HG03521 (cell line): Measurements from ENCODE around the gene NKD1.

Experiments used
- ATAC-seq: cut with Tn5 transposase; IDR thresholded peaks from one replicate; pipeline ENCODE4 v1.9.1; 2021; ENCODE audit warnings: mild to moderate bottlenecking, moderate library complexity; ENCODE audit not compliant: unreplicated experiment

Gene NKD1

DNA sequence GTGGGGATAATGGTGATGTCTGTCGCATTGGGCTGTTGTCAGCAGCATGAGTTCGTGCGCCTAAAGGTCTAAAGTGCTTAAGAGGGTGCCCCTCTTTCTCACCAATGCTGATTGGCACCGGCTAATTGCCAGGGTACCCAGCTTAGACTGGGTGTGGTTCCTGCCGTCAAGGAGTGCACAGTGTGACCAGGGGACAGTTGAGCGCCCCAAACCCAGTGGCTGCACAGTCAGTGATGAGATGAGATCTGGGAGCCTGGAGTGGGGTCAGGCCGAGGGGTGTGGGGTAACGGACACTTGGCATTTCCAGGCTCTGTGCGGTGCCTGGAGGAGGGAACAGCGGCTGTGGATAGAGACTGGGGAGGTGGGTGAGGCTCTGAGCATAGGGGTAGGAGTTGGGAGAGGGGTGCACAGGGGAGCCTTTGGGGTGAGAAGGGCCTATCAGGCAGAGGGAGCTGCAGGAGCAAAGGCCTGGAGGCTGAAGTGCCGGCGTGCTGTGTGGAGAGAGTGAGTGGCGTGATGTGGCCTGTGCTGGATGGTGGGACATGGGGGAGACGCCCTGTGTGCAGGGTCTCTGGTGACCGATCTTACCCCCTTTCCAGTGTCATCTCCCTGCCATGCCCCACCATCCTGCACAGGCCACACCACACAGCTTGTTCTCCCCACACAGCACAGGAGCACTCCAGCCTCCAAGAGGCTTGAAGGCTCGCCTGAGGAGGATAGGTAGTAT, 74.6 kb downstream of the NKD1 start:
- ATAC-seq = no peak

DNA sequence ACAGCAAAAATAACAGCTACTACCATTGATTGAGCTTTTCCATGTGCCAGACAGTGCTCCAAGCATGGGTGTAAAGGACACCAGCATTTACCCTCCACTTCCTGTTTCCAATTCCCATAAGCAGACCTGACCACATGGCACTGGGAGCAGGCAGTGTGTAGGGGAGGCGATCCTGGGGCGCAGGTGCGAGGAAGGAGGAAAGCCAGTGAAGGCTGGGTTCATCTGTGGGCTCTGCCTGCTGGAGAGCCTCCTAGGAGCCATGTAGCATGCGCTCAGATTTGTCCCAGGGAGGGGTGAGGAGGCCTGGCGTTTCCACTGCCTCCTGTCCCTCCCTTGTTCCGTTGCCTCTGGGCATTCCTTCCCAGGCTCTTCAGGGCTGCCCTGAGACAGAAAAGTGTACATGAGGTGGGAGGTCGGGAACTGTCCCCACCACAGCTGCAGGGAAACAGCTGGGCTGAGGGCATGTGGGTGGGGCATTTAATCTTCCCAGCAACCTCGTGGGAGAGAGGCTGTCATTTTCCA, 76.3 kb downstream of the NKD1 start:
- ATAC-seq = no peak

DNA sequence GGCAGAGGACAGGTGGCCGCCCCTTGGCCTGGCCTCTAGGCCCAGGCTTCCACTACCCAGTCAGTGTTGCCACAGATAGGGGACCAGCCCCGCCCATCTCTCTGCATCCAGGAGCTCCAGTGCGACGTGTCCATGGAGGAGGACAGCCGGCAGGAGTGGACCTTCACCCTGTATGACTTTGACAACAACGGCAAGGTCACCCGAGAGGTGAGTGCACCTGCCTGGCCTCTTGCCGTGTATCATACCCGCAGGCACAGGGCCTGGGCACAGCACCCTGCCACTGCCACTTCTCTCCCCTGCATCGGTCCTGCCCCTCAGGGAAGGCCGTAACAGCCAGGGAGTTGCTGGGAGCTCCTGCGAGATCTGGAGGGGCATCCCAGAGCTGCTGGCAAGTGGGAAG, 77.2 kb downstream of the NKD1 start:
- ATAC-seq = no peak

DNA sequence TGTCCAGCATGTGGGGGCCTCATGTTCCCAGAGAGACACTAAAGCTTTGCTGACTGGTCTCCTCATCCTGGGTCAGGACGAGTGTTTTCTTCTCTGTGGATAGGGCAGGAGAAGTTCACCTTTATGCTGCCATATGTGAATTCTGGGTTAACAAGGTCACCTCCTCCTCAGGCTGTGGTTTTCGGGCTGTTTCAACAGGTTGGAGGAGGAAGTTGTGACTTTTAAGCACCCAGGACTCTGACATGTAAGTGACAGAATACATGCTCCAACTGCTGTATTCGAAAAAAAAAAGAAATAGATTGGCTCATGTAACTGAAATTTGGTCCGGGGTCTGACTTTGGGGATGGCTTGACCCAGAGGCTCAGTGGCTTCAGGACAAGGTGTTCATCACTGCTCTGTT, 78.7 kb downstream of the NKD1 start:
- ATAC-seq = no peak

DNA sequence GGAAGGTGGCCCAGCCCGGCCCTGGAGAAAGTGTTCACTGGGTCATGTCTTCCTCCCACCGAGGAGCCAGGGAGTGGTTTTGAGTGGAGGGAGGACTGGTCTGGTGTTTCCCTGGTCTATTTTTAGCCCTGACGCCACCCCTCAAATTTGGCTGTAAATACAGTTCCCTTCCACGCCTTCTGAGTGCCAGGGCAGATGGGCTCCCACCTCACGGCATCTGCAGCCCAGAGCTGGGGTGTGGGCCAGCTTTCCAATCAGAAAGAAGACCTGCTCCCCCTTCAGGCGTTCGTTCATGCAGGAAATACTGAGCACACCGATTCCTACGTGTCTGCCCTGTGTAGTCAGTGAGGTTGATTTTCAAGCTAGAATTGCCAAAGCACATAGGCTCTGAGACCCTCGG, 79.2 kb downstream of the NKD1 start:
- no peak for ATAC-seq

DNA sequence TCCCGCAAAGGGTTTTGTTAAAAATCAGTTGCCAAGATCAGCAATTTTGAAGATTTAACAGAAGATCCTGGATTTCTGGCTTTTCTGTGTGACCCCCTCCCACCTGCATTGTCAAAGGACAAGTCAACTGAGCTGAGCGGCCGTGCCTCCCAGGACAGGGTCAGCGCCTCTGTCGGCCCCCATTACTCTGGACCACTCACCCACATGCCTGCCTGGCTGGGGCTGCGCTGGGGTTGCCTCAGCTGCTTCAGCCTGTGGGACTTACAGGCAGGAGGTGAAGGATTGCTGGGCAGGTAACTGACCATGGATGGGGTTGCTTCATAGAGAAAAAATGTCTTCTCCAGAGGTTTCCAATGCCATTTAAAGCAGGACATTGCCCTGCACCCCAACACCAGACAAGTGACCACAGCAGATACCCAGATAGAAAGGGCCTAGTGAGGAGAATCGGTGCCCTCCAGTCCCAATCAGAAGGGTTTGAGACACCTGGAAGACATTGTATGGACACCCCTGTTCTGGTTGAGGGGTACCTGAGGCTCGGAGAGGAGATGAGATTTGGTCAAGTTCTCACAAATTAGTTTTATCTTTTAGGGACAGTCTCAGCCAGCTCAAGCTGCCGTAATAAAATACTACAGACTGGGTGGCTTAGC, 80.1 kb downstream of the NKD1 start:
- ATAC-seq = no peak

DNA sequence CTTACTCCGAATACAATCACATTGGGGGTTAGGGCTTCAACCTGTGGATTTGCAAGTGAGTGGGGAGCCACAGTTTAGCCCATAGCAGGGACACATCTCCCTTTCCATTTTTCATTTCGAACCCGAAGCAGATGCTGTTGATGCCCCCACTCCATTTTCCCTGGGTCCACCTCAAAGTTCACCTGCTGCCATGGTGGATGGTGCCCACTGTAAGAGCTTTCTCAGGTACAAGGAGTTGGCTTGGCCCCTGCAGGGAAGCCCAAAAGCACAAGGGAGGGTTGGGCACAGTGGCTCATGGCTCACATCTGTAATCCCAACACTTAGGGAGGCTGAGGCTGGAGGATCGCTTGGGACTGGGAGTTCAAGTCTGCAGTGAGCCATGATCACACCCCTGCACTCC, 81.1 kb downstream of the NKD1 start:
- ATAC-seq = no peak

DNA sequence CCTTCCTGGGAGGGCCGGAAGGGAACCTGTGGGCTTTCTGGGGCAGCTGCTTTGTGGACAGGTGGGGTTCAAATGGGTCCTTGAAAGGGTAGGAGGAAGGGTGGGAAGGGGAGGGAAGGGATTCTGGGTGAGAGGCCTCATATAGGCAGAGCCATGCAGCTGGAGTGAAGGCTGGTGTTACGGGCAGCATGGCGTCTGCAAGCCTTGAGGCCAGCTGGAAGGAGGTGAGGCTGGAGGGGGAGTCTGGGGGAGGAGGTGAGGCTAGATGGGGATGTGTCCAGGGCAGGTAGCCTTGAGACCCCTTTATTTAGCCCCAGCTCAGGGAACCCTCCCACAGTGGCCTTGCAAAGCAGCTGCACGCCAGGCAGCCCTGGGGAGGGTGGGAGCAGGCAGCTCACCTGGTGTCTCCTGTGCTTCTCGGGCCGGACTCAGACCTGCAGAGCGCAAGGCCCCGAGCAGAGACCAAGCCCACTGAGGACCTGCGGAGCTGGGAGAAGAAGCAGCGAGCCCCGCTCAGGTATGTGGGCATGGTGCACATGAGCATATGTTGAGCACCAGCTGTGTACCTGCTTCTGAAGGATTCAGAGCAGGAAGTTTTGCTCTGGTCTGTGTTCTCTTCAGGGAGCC, 82.3 kb downstream of the NKD1 start:
- no peak for ATAC-seq

DNA sequence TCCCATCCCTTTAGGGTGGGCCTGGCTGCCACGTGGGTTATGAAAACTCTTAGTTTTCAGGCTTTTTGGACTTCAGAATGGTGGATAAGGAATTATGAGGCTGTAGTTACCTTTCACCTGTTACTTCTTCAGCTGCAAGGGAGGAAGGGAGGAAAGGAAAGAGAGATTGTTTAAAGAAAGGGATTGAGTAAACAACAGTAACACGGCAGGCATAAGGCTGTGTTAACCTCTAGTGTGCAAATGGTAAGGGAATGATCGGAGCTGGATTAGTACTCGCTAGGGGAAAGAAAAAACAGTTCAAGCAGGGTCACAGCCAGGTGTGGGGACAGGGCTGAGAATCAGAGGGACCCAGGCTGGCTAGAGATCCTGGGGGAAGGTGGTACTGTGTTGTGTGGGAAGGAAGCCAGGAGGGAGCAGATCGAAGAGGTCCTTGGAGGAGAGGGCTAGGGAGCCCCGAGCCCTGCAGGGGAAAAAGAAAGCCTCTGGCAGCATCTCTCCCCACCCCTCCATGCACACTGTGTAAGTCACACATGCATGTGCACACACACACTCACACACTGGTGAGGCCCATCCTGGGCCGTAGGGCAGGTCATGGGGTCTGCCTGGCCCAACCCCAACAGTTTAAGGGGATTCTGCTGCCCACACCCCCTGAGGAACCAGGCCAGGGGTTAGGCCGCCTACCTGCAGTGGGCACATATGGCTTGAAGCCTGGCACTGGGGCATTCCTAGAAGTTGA, 83.2 kb downstream of the NKD1 start:
- ATAC-seq = no peak

DNA sequence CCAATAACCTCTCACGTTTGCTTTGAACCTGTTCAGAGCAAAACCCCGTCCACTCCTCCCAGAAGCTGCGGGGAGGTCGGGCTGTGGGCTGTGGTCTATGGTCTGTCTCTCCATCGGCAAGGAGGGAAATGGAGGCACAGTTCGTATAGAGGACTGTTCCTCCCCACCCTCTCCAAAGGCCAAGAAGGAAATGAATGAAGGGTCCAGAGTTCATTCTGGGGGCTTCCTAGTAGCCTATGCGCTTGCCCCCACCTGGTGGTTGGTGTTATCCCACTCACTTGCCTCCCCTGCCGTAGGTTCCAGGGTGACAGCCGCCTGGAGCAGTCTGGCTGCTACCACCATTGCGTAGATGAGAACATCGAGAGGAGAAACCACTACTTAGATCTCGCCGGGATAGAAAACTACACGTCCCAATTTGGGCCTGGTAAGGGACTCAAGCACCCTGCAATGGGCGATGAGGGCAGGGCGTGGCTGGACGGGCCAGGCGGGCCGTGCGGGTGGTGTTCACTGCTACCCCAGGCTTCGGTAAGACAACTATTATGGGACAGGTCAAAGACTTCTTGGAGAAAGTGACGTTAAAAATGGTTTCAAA, 83.9 kb downstream of the NKD1 start:
- no peak for ATAC-seq

DNA sequence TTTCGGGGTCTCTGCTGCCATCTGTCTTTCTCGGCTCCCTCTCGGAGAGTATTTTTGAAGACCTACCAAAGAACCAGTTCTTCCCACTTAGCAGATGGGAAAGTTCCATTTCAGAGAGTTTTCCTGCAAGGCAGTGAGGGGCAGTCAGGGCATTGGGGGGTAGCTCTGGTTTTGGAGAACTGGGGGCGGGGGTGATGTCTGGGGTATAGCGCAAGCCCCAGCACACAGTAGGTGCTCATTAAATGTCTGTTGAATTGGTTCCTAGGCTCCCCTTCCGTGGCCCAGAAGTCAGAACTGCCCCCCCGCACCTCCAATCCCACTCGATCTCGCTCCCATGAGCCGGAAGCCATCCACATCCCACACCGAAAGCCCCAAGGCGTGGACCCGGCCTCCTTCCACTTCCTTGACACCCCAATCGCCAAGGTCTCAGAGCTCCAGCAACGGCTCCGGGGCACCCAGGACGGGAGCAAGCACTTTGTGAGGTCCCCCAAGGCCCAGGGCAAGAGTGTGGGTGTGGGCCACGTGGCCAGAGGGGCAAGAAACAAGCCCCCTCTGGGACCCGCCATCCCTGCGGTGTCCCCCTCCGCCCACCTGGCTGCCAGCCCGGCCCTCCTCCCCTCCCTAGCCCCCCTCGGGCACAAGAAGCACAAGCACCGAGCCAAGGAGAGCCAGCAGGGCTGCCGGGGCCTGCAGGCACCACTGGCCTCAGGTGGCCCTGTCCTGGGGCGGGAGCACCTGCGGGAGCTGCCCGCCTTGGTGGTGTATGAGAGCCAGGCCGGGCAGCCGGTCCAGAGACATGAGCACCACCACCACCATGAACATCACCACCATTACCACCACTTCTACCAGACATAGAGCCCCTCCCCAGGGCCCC, 85.0 kb downstream of the NKD1 start:
- ATAC-seq = no peak

DNA sequence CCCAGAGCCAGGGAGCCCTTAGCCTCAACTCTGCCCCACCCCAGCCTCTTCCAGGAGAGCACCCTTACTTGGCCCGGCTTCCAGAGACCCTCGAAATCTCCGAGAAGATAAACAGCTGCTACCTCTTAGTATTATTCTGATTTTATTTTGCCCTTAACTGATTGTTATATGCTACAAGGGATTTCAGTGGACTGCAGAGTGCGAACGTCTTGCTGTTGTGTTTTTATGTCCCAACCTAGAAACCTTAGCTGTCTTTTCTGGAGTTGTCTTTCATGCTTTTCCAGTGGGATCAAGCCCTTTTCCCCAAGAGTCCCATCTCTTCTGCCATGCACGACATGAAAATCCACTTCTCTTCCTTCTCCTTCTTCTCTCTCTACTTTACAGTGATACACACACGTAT, 85.9 kb downstream of the NKD1 start:
- no peak for ATAC-seq

DNA sequence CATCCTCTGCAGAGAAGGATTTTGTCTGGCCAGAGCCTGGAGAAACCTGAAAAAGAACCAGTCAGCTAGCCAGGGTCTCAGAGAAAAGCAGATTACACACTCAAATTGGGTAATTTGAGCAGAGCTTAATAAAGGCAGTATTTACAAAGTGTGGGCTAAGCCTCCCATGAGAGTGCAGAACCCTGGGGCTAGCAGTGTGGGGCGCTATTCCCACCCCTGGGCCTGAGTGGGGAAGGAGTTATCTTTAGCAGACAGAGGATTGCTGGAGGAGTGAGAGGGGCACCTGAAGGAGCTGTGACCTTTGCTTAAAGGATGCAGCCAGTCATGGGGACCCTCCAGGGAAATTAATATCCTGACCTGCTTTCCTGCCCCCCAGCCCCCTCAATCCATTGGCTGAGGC, 86.8 kb downstream of the NKD1 start:
- no peak for ATAC-seq

DNA sequence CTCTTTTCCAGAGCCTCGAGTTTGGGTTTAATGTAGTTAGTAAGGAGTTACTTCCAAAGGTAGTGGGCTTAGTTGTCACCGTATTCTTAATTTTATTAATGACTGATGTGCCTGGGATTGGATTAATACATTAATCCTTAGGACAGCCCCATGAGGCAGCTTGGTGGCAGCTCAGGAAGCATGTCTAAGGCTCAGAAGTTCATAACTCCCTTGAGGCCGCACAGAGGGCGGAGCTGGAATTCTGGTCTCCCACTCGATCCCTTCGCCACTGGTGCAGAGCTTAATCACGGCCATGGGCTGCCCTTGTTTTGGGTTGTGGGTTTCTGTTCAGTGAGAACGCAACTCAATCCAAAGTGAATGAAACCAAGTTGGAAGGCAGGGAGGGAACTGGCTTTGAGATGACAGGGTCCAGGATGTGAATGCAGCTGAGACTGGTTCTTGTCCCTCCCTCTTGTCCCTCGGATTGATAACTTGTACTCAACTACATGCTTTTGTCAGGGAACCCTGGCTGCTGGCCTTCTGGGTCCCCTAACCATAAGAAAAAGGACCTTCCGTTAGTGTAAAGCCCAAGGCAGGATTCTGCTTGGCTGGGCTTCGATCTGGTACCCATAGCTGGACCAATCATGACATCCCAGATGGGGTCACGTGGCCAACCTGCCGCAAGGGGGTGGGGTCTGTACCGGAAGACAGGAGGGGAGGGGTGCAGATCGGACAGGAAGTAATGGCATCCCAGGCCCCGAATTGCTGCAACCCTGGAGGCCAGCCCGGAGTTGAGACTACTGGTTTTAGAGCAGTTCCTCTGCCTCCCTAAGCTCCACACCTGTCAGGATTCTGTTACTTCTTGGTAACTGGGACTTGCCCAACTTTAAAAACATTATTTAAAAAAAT, 87.6 kb downstream of the NKD1 start:
- no peak for ATAC-seq

DNA sequence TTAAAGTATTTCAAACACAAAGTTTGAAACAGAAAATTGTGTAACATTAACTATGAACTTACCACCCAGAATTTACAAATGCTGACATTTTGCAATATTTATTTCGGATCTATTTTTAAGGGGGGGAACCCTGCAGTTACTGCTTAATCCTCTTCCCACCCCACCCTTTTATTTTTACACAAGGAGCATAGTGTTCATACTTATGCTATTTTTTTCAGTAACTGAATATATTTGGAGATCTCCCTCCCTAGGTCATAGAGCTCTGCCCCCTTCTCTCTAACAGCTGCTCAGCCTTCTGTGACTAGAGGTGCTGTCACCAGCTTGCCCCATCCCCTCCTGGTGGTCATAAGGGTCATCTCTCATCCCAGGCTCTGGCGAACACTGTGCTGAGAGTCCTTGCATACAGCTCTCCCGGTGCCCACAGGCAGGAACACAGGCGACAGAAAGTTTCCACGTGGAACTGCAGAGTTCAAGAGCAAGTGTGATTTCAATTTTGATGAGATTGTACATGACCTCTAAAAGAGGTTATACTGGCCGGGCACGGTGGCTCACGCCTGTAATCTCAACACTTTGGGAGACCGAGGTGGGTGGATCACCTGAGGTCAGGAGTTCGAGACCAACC, 88.7 kb downstream of the NKD1 start:
- no peak for ATAC-seq

DNA sequence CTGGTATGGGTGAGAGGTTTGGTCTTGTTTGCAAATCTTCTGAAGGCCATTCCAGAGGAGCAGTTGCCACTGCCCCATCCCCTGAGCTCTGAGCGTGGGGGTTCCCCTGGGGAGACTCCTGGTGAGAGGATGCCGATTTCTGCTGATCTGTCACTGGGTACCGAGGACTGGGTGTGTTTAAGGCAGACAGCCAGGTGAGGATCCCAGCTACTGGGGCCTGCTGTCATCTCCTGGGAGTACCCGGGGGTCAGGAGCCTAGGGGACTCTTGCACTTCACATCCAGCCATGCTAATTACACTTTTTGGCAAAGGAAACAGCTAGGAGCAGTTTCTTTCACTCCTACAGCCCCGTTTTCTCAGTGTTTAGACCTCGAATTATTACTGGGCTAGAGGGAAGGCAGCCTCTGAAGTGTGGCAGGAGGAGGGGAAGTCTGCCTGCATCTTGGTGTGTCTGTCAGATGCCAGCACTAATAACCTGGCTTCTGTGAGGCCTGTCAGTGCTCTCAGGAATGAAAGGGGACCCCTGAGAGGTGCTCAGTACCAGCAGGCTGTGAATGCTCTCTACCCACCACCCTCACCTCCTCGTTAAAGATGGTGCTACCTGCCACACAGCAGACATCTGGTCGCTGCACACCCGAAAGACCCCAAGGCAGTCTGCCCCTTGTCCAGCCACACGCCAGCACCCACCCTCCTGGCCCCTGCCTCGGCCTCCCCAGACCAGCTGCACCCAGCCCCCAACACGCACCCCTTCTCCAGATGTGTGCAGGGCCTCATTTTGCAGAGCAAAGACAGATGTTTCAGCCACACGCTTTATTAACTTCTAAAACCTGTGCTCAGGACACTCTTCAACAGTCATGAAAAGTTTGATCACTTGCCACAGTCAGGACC, 89.8 kb downstream of the NKD1 start:
- no peak for ATAC-seq

DNA sequence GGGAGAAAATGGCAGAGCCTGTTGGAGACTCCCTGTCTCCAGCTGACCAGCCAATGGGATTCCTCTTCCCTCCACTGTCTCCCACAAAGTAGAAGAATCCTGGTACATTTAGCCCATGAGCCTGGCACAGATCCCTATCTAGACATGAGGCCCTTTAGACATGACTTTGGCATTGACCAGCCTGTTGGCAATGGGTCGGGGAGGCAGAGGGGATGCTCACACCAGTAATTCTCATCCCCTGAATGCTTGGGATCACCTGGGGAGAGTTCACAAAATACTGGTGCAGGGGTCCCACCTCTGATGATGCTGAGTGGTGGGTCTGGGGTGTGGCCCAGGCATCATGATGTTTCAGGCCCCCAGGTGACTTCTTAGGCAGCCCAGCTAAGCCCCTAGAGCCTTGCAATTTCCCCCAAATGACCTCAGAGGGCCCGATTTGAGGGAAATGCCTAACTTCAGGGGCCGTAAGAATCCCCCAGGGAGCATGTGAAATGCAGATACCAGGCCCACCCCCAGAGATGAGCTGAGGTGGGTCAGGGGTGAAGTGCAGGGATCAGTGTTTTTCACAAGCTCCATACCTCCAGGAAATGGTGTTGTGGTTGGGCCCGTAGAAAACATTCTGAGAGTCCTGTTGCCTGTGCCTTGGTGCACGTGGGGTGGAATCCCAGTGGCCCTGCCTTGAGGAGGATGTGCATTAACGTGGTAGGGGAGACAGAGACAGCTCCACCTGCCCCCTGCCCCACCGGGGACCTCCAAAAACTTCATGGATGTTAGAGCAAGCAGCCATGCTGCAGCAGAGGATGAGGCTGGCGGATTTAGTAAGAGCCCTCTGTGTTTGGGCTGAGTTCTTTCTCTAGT, 90.8 kb downstream of the NKD1 start:
- no peak for ATAC-seq
